Skeletal muscle cell (primary cell): ENCODE results near the gene KRTAP12-3.

Experiments
- DNase-seq: peaks from one replicate; pipeline ENCODE4 v3.0.0-alpha.2; 2010; ENCODE audit warnings: low read depth
- H3K4me3 ChIP-seq: 2 replicates; pipeline ENCODE4 v1.5.1; 2011; ENCODE audit warnings: low read depth, mild to moderate bottlenecking, control low read depth, low read length, moderate library complexity

The KRTAP12-3 gene

DNA sequence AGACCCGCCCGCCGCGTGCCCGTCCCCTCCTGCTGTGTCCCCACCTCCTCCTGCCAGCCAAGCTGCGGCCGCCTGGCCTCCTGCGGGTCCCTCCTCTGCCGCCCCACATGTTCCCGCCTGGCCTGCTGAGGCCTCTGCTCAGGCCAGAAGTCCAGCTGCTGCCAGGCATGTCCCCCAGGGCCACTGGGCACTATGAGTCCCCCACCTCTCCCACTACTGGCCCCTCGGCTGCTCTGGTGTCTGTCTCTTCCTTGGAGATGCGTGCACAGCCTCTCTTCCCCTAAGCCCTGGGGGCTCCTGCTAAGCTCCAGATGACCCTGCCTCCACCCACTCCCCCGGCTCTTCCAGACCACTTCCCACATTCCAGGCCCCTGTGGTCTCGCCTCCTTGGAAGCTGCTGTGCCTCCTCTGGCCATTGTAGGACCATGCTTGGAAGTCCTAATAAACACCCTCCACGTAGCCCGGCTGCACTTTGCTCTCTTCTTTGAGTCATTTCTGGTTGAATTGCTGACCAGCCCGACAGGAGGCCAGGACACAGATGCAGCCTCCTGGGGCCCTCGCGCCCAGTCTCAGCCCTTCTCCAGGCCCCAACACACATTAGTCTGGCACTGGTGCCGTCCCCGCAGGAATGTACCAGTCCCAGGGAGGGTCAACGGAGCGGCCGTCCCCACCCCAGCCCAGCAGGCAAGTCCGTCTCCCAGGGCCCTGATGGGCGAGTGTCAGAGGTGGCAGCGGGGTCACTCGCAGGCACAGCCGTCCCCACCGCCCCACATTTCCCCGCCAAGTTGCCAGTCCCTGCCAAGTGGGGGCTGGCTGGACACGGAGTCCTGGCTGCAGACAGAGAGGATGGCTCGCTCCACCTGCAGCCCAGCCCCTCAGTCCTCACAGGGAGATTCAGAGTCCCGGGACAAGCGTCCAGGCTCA lies 40.3 kb downstream of the KRTAP12-3 start:
- peak; percentile 12 for DNase-seq
- H3K4me3 ChIP-seq, result no peak overlapping the region

DNA sequence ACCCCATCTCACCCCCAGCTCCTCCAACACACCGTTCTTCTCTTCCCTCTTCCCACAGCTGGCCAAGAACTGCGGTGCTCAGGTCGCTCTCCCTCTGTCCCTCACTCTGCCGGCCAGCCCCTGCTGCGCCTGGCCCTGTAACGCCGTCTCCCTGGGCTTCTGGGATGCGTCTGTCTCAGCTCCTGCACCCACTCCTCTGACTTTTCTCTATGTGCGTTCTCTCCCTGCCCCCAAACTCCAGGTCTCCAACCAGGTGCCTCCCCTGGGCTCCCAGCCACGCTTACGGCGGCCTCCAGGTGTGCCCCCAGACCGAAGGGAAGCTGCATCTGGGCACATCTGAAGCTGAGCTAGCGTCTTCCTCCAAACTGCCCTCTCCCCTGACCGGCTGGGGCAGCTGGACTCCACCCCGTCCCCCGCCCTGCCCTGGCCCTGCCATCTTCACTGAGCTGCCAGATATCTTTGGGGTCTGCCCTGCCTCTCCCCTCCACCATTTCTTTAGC lies 41.8 kb downstream of the KRTAP12-3 start:
- H3K4me3 ChIP-seq, result no peak overlapping the region
- no peak for DNase-seq

DNA sequence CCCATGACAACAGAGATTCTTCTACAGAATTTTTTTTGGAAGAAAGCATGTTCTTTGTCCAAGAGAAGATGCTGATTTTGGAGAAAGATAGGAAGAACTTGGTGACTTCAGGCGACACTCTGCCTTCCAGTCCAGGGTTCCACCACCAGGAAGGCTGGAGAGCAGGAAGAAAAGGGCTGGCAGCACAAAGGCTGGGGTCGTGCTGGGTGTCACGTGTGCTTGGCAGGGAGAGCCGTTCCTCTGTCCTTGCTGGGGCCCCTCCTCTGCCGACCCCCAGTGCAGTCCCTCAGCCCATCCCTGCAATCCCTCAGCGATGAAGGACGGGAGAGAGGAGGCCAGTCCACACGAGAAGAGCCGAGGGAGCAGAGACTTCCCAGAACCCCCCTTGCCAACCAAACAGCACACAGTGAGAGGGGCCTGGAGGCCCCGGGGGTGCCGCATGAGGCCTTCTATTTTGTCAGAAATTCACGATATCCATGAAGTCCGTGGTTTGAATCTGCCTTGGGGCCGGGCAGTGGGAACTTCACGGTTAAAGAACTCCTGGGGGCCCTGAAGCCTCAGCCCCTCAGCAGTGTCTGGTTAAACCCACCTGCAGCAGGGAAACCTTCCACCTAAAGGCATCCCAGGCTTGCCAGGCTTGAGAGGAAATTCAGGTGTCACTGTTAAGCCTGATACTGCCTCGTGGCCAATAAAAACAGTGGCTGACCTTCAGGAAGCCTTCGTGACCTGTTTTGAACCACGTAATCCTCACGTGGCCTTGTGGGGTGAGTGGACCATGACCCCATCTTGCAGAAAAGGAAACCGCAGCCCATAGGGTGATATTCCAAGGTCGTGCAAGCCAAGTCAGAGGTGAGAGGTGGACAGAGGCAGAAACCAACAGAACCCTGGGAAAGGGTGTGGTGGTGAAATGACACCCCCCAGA lies 42.6 kb downstream of the KRTAP12-3 start:
- no peak overlapping the region for H3K4me3 ChIP-seq
- no peak for DNase-seq

DNA sequence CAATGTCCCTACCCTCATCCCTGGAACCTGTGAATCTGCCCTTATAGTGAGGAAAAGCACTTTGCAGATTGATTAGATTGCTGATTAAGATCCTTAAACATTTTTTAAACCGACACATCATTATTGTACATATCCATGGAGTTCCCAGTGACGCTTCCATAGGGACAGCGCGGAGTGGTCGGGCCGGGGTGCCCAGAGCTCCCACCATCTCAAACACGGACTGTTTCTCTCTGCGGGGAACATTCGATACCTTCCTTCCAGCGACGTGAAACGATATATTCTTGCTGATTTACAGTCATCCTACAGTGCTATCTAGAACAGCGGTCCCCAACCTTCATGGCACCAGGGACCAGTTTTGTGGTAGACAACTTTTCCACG lies 43.3 kb downstream of the KRTAP12-3 start:
- H3K4me3 ChIP-seq, result no peak overlapping the region
- DNase-seq, result no peak

DNA sequence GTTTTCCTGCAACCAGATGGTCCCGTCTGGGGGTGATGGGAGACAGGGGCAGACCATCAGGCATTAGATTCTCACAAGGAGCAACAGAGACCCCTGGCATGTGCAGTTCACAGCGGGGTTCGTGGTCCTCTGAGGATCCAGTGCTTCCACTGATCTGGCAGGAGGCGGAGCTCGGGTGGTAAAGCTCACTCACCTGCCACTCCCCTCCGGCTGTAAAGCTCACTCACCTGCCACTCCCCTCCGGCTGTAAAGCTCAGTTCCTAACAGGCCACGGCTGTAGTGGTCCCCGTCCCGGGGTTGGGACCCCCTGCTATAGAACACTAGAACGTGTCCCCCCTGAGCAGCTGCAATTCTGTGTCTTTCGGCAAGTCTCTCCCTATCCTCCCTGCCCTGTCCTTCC lies 43.8 kb downstream of the KRTAP12-3 start:
- H3K4me3 ChIP-seq, result no peak overlapping the region
- no peak for DNase-seq

DNA sequence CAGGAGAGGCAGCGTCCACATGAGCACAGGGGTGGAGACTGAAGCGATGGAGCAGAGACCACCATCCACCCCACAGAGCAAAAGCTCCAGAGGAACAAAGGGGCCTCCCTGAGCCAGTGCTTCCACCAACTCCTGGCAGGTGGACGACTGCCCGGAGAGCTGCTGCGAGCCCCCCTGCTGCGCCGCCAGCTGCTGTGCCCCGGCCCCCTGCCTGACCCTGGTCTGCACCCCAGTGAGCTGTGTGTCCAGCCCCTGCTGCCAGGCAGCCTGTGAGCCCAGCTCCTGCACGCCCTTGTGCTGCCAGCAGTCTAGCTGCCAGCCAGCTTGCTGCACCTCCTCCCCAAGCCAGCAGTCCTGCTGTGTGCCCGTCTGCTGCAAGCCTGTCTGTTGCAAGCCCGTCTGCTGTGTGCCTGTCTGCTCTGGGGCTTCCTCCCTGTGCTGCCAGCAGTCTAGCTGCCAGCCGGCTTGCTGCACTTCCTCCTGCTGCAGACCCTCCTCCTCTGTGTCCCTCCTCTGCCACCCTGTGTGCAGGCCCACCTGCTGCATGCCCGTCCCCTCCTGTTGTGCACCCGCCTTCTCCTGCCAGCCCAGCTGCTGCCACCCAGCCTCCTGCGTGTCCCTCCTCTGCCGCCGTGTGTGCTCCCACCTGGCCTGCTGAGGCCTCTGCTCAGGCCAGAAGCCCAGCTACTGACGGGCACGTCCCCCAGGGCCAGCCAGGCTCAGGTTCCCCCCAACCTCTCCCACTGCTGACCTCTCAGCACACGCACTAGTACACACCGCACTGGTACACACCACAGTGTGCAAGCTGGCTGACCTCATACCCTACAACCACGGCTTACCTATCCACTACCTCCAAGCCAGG lies 44.6 kb downstream of the KRTAP12-3 start:
- DNase-seq, result no peak
- no peak overlapping the region for H3K4me3 ChIP-seq

DNA sequence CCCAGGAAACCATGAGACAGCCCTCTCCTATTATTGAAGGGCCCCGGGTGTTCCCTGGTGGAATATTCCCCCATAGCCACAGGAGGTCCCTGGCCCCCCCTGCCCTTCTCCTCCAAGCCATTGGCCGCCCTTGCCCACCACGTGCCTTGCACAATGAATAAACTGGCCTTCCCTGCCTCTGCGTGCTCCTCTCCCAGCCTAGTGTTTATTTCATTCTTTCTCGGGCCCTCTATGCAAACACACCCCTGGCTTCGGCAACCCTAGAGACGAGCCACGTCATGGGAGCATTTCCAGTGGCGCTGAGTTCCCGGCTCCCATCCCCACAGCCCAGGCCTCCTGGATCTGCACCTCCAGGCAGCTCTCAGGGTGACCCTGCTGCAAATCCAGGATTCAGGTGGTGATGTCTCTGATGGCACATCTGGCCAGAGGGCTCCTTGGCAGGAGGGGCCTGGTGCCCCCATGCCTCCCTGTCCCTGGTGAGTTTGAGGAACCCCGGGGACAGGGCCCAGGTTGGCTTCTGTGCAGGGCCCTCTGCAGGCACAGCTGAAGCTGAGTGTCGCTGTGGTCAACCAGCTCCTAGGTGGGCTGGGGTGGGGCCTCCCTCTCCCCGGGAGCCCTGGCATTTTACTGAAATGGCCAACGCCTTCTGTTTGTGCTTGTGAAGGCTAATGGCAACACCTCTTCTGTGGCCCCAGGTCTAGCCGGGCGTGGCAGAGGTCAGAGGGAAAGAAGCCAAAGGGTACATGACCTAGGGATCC lies 45.4 kb downstream of the KRTAP12-3 start:
- H3K4me3 ChIP-seq, result no peak overlapping the region
- DNase-seq, result no peak

DNA sequence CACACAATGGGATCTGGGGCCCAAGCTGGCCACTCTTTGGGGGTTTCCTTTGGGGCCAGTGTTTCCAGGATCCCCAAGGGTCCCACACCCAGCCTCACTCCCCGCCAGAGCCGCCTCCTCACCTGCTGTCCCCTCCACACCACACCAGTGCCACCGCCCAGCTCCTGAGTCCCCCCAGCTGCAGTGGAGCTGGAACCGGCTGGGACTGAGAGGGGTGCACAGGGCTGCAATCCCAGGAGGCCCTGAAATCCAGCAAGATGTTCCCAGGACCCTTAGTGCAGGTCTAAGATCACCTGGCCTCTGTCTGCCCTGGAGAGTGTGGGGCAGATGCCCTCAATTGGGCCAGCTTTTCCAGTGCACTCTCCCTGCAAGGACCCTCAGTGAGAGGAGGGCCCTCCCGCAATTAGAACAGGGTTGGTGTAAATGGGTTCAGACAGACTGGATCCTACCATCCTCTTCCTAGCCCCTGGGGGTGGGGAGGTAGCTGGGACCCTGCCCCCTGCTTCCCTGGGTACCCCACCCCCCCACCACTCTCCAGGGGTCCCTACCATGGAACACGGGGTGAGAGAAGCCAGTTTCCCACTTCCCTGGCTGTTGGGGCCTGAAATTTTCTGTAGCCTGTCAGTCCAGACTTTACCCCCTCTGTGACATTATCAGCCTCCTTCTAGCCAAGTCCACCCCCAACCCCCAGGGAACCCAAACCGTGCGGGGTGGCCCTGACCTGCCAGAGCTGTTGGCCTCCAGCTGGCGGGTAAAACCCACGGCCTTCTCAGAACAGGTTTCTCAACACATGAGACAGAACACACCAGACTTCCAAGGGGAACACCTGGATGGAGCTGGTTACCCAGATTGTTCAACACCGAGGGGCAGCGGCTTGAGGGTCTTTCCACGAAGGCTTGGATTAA lies 46.3 kb downstream of the KRTAP12-3 start:
- H3K4me3 ChIP-seq, result no peak overlapping the region
- DNase-seq, result no peak

DNA sequence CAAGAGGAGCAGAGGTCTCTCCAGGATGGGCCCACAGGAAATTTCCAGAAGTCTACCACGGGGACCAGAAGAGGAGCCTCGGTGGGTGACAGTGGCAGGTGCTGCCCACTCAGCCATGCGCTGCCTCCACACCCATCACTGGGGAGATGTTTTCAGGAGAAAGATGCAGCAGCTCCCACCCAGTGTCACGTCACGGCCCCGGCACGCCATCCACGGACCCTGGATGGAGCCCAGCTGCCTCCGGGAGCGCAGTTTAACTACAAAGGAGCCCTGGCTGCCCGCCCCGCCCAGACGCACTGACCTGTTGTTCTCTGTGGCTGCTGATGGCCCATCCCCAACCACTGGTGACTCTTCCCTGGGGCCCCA lies 46.9 kb downstream of the KRTAP12-3 start:
- DNase-seq, result no peak
- no peak overlapping the region for H3K4me3 ChIP-seq

DNA sequence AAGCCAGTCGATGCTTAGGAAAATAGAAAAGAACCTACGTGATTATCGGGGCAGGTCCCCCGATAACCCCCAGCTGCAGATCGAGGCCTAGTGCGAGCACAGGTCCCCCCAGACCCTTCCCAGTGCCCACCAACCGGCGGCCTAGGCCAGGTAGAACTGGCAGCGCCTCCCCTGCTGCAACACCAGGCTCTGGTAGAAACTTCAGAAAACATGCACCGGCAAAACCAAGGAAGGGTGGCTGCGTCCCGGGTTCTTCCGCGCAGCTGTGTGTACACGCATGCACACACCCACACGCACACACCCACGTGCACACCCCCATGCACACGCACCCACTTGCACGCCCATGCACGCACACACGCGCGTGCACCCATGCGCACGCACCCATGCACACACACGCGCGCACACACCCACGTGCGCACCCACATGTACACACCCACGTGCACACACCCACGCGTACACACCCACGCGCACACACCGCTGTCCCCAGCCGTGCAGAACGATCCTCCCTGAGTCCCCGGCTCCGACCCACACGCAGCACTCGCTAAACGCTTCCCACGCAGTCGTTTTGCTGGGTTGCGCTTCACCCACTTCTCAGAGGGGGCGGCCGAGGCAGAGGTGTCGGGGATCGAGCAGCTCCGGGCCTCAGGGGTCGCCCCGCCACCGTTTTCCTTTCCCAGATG lies 48.4 kb downstream of the KRTAP12-3 start:
- DNase-seq, result no peak
- H3K4me3 ChIP-seq, result no peak overlapping the region

DNA sequence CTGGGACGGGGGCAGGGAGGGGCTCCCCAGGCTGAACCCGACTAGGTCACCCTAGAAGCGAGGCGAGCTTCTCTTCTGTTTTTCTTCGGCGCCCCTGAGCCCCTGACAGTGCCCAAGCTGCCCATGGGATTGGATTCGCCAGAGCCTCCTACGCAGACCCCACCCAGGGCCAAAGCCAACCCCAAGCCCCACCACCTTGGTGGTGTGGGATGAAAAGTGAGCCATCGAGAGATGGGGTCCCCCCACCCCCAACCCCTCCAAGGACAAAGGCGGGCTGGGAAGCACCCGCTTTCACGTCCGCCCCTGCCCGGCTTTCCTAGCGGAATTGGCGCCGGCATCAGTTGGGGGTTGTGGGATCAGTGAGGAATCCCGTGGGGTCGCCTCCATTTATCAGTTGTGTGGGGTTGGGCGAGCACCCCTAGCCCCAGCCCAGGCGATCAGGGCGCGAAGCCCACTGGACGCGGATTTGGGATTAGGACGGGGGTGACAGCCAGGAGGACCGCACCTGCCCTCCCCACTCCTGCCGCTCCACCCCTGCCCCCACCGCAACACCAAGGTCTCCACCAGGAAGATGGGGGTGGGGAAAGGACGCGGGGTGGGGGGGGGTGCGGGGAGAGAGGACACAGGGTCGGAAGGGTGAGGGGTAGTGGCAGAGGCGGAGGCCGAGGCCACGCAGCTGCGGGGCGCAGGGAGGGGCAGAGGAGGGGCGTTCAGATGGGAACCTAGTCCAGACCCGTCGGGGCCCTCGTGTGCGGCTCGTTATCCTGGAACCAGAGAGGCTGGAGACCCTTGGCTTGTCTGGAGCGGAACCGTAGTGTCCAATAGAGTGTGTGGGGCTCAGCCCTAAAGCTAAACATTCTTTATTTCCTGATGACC lies 49.2 kb downstream of the KRTAP12-3 start:
- no peak overlapping the region for H3K4me3 ChIP-seq
- DNase-seq, result no peak
